Measurements from ENCODE around the gene CTSC.

The CTSC gene

DNA sequence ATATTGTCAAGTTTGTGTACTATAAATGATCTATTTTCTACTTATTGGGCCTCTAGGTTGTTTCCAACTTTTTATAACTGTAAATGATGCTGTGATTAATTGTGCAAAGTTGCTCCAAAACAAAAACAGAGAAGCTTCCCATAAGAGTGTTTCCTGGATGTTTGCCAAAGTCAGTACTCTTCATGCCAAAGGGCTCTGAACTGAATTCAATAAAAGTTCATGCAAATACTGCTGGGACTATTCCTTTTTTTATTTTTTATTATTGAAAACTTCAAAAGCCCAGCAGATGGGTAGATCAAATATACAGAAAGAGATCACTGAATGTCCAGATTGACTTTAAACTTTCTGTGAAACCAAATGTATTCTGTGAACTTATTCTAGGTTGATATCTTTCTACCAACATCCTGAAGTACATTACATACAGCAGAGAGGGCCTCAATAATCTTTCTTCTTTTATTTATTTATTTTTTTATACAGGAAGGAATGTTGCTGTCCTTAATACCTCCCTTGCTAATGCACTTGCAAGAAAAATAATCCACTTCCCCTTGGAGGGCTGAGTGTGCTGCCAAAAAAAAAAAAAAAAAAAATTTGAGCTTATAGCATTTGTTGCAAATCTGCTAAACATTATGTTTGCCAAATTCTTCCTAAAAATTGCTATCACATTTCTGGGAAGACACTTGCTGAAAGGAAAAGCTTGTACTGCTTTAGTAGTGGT is 53.0 kb downstream of the CTSC start:
- TF ChIP-seq, protein P1, sequence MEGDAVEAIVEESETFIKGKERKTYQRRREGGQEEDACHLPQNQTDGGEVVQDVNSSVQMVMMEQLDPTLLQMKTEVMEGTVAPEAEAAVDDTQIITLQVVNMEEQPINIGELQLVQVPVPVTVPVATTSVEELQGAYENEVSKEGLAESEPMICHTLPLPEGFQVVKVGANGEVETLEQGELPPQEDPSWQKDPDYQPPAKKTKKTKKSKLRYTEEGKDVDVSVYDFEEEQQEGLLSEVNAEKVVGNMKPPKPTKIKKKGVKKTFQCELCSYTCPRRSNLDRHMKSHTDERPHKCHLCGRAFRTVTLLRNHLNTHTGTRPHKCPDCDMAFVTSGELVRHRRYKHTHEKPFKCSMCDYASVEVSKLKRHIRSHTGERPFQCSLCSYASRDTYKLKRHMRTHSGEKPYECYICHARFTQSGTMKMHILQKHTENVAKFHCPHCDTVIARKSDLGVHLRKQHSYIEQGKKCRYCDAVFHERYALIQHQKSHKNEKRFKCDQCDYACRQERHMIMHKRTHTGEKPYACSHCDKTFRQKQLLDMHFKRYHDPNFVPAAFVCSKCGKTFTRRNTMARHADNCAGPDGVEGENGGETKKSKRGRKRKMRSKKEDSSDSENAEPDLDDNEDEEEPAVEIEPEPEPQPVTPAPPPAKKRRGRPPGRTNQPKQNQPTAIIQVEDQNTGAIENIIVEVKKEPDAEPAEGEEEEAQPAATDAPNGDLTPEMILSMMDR (IDR thresholded peaks at IDR 0.05): no peak
- TF ChIP-seq ZFX (IDR thresholded peaks at IDR 0.05; ENCODE audit: borderline replicate concordance): no peak
- H3K27ac ChIP-seq: no peak overlapping the region

DNA sequence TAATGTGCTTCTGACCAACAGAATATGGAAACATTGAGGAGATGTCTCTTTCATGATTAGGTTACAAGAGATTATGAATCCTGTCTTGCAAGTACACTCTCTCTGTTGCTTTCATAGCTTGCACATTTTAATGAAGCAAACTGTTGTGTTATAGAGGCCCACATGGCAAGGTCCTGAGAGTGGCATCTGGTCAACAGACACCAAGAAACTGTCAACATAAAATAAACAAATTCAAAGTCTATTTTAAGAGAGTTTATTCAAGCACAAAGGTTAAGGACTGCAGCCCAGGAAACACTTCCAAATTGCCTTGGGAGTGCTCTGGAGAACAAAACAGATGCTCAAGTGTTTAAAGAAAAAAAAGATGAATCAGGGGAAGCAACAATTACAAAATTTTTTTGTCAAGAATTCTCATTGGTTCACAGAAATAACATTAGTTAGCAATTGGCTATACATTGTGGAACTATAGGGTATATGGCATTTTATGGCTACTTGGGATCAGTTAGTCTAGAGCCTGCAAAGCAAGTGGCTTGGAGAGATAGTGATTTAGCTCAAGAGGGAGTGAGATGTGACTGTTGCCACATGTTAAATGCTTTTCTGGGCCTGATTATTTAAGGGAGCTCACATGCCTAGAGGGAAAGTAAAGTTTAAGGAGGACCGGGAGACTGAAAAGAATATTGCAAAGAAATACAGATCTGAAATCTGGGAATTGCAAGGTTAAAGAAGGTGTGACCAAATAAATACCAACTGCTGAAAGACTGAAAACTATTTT is 54.6 kb downstream of the CTSC start:
- no peak overlapping the region for H3K27ac ChIP-seq
- no peak for TF ChIP-seq ZFX (IDR thresholded peaks at IDR 0.05; ENCODE audit: borderline replicate concordance)
- TF ChIP-seq, protein P1 (IDR thresholded peaks at IDR 0.05): no peak

DNA sequence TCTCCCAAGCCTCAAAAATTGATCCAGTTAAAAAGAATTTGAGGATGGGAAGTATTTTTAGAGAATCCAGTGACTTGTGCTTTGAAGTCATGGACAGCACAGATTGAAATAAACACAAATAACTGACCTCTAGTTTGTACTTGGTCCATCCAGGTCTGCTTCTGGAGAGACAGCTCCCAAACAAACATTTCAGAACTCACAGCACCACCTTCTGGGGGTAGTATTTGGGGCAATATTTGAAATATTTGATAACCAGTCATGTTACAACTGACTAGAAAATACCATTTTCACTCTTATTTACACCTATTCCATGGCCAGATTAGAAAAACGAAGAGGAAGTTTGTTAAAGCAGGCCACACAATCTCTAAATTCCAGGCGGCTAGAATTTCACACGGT is 56.2 kb downstream of the CTSC start:
- no peak overlapping the region for H3K27ac ChIP-seq
- TF ChIP-seq, protein P1 (IDR thresholded peaks at IDR 0.05): no peak
- no peak for TF ChIP-seq ZFX (IDR thresholded peaks at IDR 0.05; ENCODE audit: borderline replicate concordance)

DNA sequence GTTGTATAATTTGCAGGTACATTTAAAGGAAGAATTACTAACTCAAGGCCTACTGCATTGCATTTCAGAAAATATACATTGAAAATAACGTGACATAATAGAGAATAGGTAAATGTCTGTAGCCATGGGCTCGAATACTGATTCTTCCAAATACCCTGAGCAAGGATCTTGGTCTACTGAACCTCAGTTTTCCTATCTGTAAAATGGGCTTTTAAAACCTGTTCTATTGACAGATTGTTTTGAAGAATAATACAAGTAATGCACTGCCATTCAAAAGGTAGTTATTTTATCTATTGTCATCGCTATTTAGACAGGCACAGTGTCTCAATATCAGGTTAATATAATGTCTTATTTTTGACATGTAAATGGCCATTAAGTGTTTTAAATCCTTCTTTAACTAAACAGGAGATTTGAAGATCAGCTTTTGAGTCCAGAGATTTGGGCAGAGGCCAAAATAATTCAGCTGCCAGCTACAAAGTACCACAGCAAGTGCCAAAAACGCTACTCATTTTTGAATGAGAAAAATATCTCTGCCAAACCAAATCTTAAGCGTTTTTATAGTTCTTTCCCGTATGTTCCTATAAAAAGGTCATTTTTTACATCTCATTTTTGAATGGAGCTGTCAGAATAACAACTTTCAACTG is 56.7 kb downstream of the CTSC start:
- H3K27ac ChIP-seq: no peak overlapping the region
- no peak for TF ChIP-seq ZFX (IDR thresholded peaks at IDR 0.05; ENCODE audit: borderline replicate concordance)
- TF ChIP-seq, protein P1 (IDR thresholded peaks at IDR 0.05): no peak

DNA sequence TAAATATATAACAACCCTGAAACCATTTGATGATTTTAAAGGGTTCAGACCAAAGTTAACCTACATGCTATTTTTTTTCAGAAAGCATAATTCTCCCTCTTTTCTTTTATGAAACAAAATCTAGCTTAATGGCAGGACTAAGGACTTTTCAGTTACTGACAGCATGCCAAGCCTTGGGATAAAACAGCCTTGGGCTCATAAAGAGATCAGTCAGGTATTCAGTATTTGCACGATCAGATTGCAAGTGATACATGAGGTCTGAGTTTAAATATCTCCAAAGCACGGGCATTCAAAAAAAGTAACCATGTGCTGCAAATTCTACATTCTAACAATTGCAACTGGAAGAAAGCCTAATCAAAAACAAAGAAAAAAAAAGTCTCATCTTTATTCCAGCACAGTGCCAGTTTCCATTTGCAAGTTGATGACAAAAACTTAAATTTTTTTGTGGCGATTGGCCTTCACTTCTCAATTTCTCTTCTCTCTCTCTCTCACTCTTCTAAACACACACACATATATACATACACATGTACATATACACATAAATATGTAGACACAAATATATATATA is 60.1 kb downstream of the CTSC start:
- no peak for TF ChIP-seq ZFX (IDR thresholded peaks at IDR 0.05; ENCODE audit: borderline replicate concordance)
- TF ChIP-seq, protein P1 (IDR thresholded peaks at IDR 0.05): no peak

DNA sequence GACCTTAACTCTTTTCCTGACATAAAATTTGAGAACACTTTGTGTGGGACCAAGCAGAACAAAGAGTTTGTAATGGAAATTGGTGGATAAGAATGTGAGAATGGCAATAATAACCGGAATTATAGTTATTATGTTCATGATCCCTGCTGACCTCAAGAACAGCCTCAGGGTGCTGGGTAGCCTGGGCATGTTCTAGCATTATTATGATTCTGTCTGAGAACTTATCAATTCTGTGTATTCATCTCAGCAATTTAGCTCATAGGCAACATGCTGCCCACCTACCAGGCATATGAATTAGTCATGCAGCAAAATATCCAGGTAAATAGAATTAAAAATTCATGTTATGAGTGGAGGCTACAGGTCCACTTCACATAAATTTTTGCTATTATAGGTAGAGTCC is 61.9 kb downstream of the CTSC start:
- no peak overlapping the region for H3K27ac ChIP-seq
- TF ChIP-seq, protein P1 (IDR thresholded peaks at IDR 0.05): no peak
- TF ChIP-seq ZFX (IDR thresholded peaks at IDR 0.05; ENCODE audit: borderline replicate concordance): no peak

More for the DNA sequence above, 60.1 kb downstream of the CTSC start:
- no peak overlapping the region for H3K27ac ChIP-seq

All from 22Rv1 (cell line).